Breast epithelium (tissue), 3 donors: Measurements from ENCODE around the gene HDAC7.

Source experiments
- CTCF ChIP-seq, 3 donors: fragments of 450-650 bp; IDR thresholded peaks; one replicate each; pipeline ENCODE4 v1.5.1; 2016 to 2017; ENCODE audit warnings: antibody characterized with exemption in 3 of 3, mild to moderate bottlenecking in 3 of 3, moderate library complexity in 3 of 3
- POLR2A ChIP-seq: fragments of 450-650 bp; IDR thresholded peaks from one replicate; pipeline ENCODE4 v1.6.1; 2016; ENCODE audit warnings: antibody characterized with exemption, mild to moderate bottlenecking, moderate library complexity
- POLR2AphosphoS5 ChIP-seq, 3 donors: sonication (generic); formaldehyde crosslinking; IDR thresholded peaks; one replicate each; pipeline ENCODE4 v1.6.1; 2017; ENCODE audit warnings: antibody characterized with exemption in 3 of 3

- TF ChIP-seq POLR2AphosphoS5 (IDR thresholded peaks at IDR 0.05) (no peak), CTCF (IDR thresholded peaks at IDR 0.05) (peak in 1 of 3 donors; percentile 6), POLR2A (no peak)
Observed at GRCh38 chr12:47777741-47778558, 41.8 kb downstream of the HDAC7 start.
